H9 (cell line): Measurements from ENCODE around the gene ZRANB3. TPM values are rescaled to one million over a fixed set of nuclear protein-coding genes. Genes with fewer than 3 reads are reported as not detected.
"Not testable (repeated sequence)": the region's sequence is repeated elsewhere in the genome, so short reads cannot be mapped to it uniquely, and the experiment has no call there.

Source experiments
- DNase-seq: peaks from one replicate; pipeline ENCODE4 v3.0.0-alpha.2; 2017
- H2AFZ ChIP-seq: one replicate; pipeline ENCODE4 v1.6.1; 2013; ENCODE audit warnings: mild to moderate bottlenecking, low read length, control low read depth, moderate library complexity
- H2AK5ac ChIP-seq: 2 replicates; pipeline ENCODE4 v1.6.1; 2013; ENCODE audit warnings: low read length, control low read depth, mixed read lengths; ENCODE audit not compliant: insufficient read length
- H2BK120ac ChIP-seq: one replicate; pipeline ENCODE4 v1.6.1; 2013; ENCODE audit warnings: low read depth, mild to moderate bottlenecking, low read length, control low read depth, inconsistent platforms; ENCODE audit not compliant: poor library complexity, severe bottlenecking
- H2BK12ac ChIP-seq: 2 replicates; pipeline ENCODE4 v1.6.1; 2013; ENCODE audit warnings: low read length, control low read depth, mixed read lengths, low read depth; ENCODE audit not compliant: insufficient read length
- H2BK15ac ChIP-seq: 2 replicates; pipeline ENCODE4 v1.6.1; 2013; ENCODE audit warnings: low read depth, low read length, control low read depth
- H2BK20ac ChIP-seq: one replicate; pipeline ENCODE4 v1.6.1; 2013; ENCODE audit warnings: low read depth, mild to moderate bottlenecking, low read length, control low read depth, inconsistent platforms; ENCODE audit not compliant: poor library complexity, severe bottlenecking
- H2BK5ac ChIP-seq: 2 replicates; pipeline ENCODE4 v1.6.1; 2013; ENCODE audit warnings: low read length, control low read depth, mixed read lengths; ENCODE audit not compliant: insufficient read length
- H3K14ac ChIP-seq: 2 replicates; pipeline ENCODE4 v1.6.1; 2013; ENCODE audit warnings: low read length, control low read depth; ENCODE audit not compliant: insufficient read depth
- H3K18ac ChIP-seq: 2 replicates; pipeline ENCODE4 v1.6.1; 2013; ENCODE audit warnings: low read depth, mild to moderate bottlenecking, mixed read lengths, low read length, control low read depth; ENCODE audit not compliant: insufficient read length
- H3K23ac ChIP-seq: 2 replicates; pipeline ENCODE4 v1.6.1; 2013; ENCODE audit warnings: low read length, control low read depth, mixed read lengths, low read depth; ENCODE audit not compliant: insufficient read length
- H3K23me2 ChIP-seq: 2 replicates; pipeline ENCODE4 v1.6.1; 2013; ENCODE audit warnings: low read depth, mild to moderate bottlenecking, mixed read lengths, low read length, control low read depth; ENCODE audit not compliant: insufficient read length, poor library complexity, severe bottlenecking
- H3K27ac ChIP-seq: 2 replicates; pipeline ENCODE4 v1.5.1; 2013; ENCODE audit warnings: low read length, control low read depth, mixed read lengths, low read depth; ENCODE audit not compliant: insufficient read length
- H3K27me3 ChIP-seq: 2 replicates; pipeline ENCODE4 v1.6.1; 2013; ENCODE audit warnings: low read length, control low read depth, inconsistent platforms; ENCODE audit not compliant: insufficient read depth
- H3K4ac ChIP-seq: 2 replicates; pipeline ENCODE4 v1.6.1; 2013; ENCODE audit warnings: low read depth, mild to moderate bottlenecking, control low read depth, inconsistent platforms, low read length, moderate library complexity
- H3K4me1 ChIP-seq: 2 replicates; pipeline ENCODE4 v1.6.1; 2013; ENCODE audit warnings: low read length, control low read depth, inconsistent platforms; ENCODE audit not compliant: insufficient read depth
- H3K4me2 ChIP-seq: 2 replicates; pipeline ENCODE4 v1.6.1; 2013; ENCODE audit warnings: low read length, control low read depth, mixed read lengths; ENCODE audit not compliant: insufficient read length, insufficient read depth
- H3K56ac ChIP-seq: 2 replicates; pipeline ENCODE4 v1.6.1; 2013; ENCODE audit warnings: low read depth, mild to moderate bottlenecking, mixed read lengths, low read length, control low read depth; ENCODE audit not compliant: insufficient read length
- H3K79me1 ChIP-seq: 2 replicates; pipeline ENCODE4 v1.6.1; 2013; ENCODE audit warnings: low read depth, mild to moderate bottlenecking, moderate library complexity, low read length, control low read depth, inconsistent platforms; ENCODE audit not compliant: insufficient read depth, poor library complexity, severe bottlenecking
- H3K79me2 ChIP-seq: 2 replicates; pipeline ENCODE4 v1.6.1; 2013; ENCODE audit warnings: low read length, control low read depth, inconsistent platforms; ENCODE audit not compliant: insufficient read depth
- H3K9ac ChIP-seq: 2 replicates; pipeline ENCODE4 v1.6.1; 2013; ENCODE audit warnings: low read length, control low read depth, mixed read lengths; ENCODE audit not compliant: insufficient read length; ENCODE audit errors: extremely low read depth
- H3K9me3 ChIP-seq: one replicate; pipeline ENCODE4 v1.6.1; 2013; ENCODE audit warnings: low read depth, low read length, inconsistent platforms; ENCODE audit not compliant: control insufficient read depth
- H3T11ph ChIP-seq: one replicate; pipeline ENCODE4 v1.6.1; 2013; ENCODE audit warnings: mild to moderate bottlenecking, low read length, control low read depth, inconsistent platforms
- H4K20me1 ChIP-seq: one replicate; pipeline ENCODE4 v1.6.1; 2013; ENCODE audit not compliant: control insufficient read depth, insufficient read length, insufficient read depth
- H4K5ac ChIP-seq: 2 replicates; pipeline ENCODE4 v1.6.1; 2013; ENCODE audit warnings: low read depth, mild to moderate bottlenecking, mixed read lengths, low read length, control low read depth; ENCODE audit not compliant: insufficient read length
- H4K8ac ChIP-seq: replicated peaks from 2 replicates; pipeline ENCODE4 v1.6.1; 2013; ENCODE audit warnings: low read length, control low read depth, mixed read lengths, low read depth; ENCODE audit not compliant: insufficient read length
- H4K91ac ChIP-seq: 2 replicates; pipeline ENCODE4 v1.6.1; 2013; ENCODE audit warnings: low read depth, mild to moderate bottlenecking, moderate library complexity, mixed read lengths, low read length, control low read depth; ENCODE audit not compliant: insufficient read length
- H3K27ac Mint-ChIP-seq, 3 experiments: 2 replicates in 2 of 3; 3 replicates in 1 of 3; pipeline ENCODE4 v1.8.0; 2020 to 2021; ENCODE audit warnings: mixed read lengths in 3 of 3, mild to moderate bottlenecking in 1 of 3, moderate library complexity in 1 of 3
- H3K27me3 Mint-ChIP-seq: 2 replicates; pipeline ENCODE4 v1.8.0; 2021; ENCODE audit warnings: low read depth, mild to moderate bottlenecking, moderate library complexity, mixed read lengths
- H3K36me3 Mint-ChIP-seq, 3 experiments: 2 replicates in 2 of 3; 3 replicates in 1 of 3; pipeline ENCODE4 v1.8.0; 2020 to 2021; ENCODE audit warnings: low read depth in 3 of 3, mixed read lengths in 3 of 3; ENCODE audit not compliant: insufficient read depth in 1 of 3
- H3K4me1 Mint-ChIP-seq, 2 experiments: 2 replicates each; pipeline ENCODE4 v1.8.0; 2020; ENCODE audit warnings: mixed read lengths in 2 of 2
- H3K4me3 Mint-ChIP-seq, 2 experiments: 2 replicates in 1 of 2; 3 replicates in 1 of 2; pipeline ENCODE4 v1.8.0; 2020 to 2021; ENCODE audit warnings: mild to moderate bottlenecking in 2 of 2, mixed read lengths in 2 of 2, moderate library complexity in 1 of 2
- H3K9me3 Mint-ChIP-seq, 2 experiments: 2 replicates in 1 of 2; 3 replicates in 1 of 2; pipeline ENCODE4 v1.8.0; 2020; ENCODE audit warnings: mild to moderate bottlenecking in 2 of 2, mixed read lengths in 2 of 2, moderate library complexity in 1 of 2
- CTCF ChIP-seq: fragments of 200-600 bp; sonication (generic); conservative IDR thresholded peaks from 3 replicates; pipeline ENCODE4 v1.8.0; 2021; ENCODE audit warnings: antibody characterized with exemption, mild to moderate bottlenecking
- WGBS: extraction: QIAGEN DNeasy Blood & Tissue Kit; methylation state at CpG from one replicate; pipeline ENCODE4 v1.1.7; 2013; ENCODE audit warnings: missing lambda C conversion rate, low lambda C conversion rate, mixed read lengths; ENCODE audit not compliant: insufficient read length; ENCODE audit errors: extremely low coverage; 5-methylcytosine and 5-hydroxymethylcytosine counted together
- total RNA-seq: library from RNA; stranded (reverse); gene quantifications from 2 replicates; pipeline ENCODE4 v1.2.1, GENCODE V29; 2021

The ZRANB3 gene
- total RNA-seq, 1 experiment from 2014 or later: 16.7 TPM

- H3K18ac ChIP-seq: no peak overlapping the region
- H3K4me1 ChIP-seq: no peaks in the 10 kb centered on the region
- H3K9me3 Mint-ChIP-seq: peaks cover 25 to 34% of the 10 kb centered on the region in 2 experiments
- H3K79me2 ChIP-seq: no peaks in the 10 kb centered on the region
- no peak overlapping the region for H4K8ac ChIP-seq
- TF ChIP-seq CTCF: no peak
- H3K79me1 ChIP-seq: no peaks in the 10 kb centered on the region
- H3K9me3 ChIP-seq: no peaks in the 10 kb centered on the region
- H2BK15ac ChIP-seq: no peak overlapping the region
- peaks cover 10 to 13% (median 11%) of the 10 kb centered on the region in 3 experiments for H3K36me3 Mint-ChIP-seq
- H3K56ac ChIP-seq: no peak overlapping the region
- no peaks in the 10 kb centered on the region for H3K4me1 Mint-ChIP-seq
- H3K27me3 Mint-ChIP-seq: no peaks in the 10 kb centered on the region
- H2BK120ac ChIP-seq: no peak overlapping the region
- no peak overlapping the region for H3K27ac ChIP-seq
- no peak overlapping the region for H3K4me3 Mint-ChIP-seq
- no peak overlapping the region for H2AFZ ChIP-seq
- no peaks in the 10 kb centered on the region for H4K20me1 ChIP-seq
- H3K23ac ChIP-seq: no peak overlapping the region
- no peak overlapping the region for H2BK5ac ChIP-seq
- H4K91ac ChIP-seq: no peak overlapping the region
- H3K27me3 ChIP-seq: no peaks in the 10 kb centered on the region
- no peak overlapping the region for H3K9ac ChIP-seq
- no peak overlapping the region for H3K14ac ChIP-seq
- no peak overlapping the region for H2BK12ac ChIP-seq
- no peak overlapping the region for H3K4me2 ChIP-seq
- no peak overlapping the region for H4K5ac ChIP-seq
- H2BK20ac ChIP-seq: no peak overlapping the region
- no peak for DNase-seq
- H2AK5ac ChIP-seq: no peak overlapping the region
- H3K23me2 ChIP-seq: no peaks in the 10 kb centered on the region
- no peak overlapping the region for H3K4ac ChIP-seq
- H3T11ph ChIP-seq: no peak overlapping the region
- no peak overlapping the region for H3K27ac Mint-ChIP-seq
- WGBS: no CpG with 5 or more reads among the region's 5 CpGs
These were observed 121.6 kb downstream of the ZRANB3 start for GRCh38 chr2:135409436-135409835.

GRCh38 chr2:135396259-135396658 is 134.8 kb downstream of the ZRANB3 start:
- not testable (repeated sequence) for H3K4me2 ChIP-seq, H3K23me2 ChIP-seq, H3K23ac ChIP-seq, H3K36me3 Mint-ChIP-seq, H2AK5ac ChIP-seq, H4K91ac ChIP-seq, H3K79me2 ChIP-seq, H2BK5ac ChIP-seq, H2BK120ac ChIP-seq, H3K27ac ChIP-seq, H3K27ac Mint-ChIP-seq, H3K14ac ChIP-seq, H4K20me1 ChIP-seq, H2BK15ac ChIP-seq, H2AFZ ChIP-seq, H3K9ac ChIP-seq, H3K4me1 Mint-ChIP-seq, H3K4me1 ChIP-seq, DNase-seq, H2BK20ac ChIP-seq, H2BK12ac ChIP-seq, H3K9me3 Mint-ChIP-seq, H3K79me1 ChIP-seq, H3K4me3 Mint-ChIP-seq, H3K4ac ChIP-seq, H3K9me3 ChIP-seq, H3K56ac ChIP-seq, H3T11ph ChIP-seq, H4K8ac ChIP-seq, H4K5ac ChIP-seq, H3K18ac ChIP-seq, H3K27me3 ChIP-seq, H3K27me3 Mint-ChIP-seq
- WGBS: no CpG with 5 or more reads among the region's 1 CpG
